Lung (tissue), 16 donors: Measurements from ENCODE around the gene CARD11. TPM values are rescaled to one million over a fixed set of nuclear protein-coding genes. Genes with fewer than 3 reads are reported as not detected.

ENCODE experiments used
- ATAC-seq: fragments of 200-7000 bp; cut with Tn5 transposase; one replicate; pipeline ENCODE4 v1.9.1; 2020; ENCODE audit warnings: moderate number of reproducible peaks; ENCODE audit not compliant: insufficient read depth, low FRiP score
- DNase-seq, 3 donors: peaks; one replicate each; pipeline ENCODE4 v3.0.0-alpha.2; 2013 to 2017
- H3K27ac ChIP-seq, 2 donors: one replicate each; pipeline ENCODE4 v1.5.1; 2013; ENCODE audit warnings: mild to moderate bottlenecking in 2 of 2, moderate library complexity in 2 of 2, control low read depth in 1 of 2, inconsistent platforms in 1 of 2, low read depth in 1 of 2, low read length in 1 of 2
- H3K27me3 ChIP-seq, 3 donors: one replicate each; pipeline ENCODE4 v1.5.1; 2013; ENCODE audit warnings: low read length in 2 of 3; ENCODE audit not compliant: control insufficient read depth in 3 of 3, insufficient read depth in 3 of 3
- H3K36me3 ChIP-seq, 4 donors: one replicate each; pipeline ENCODE4 v1.5.1; 2013; ENCODE audit warnings: low read length in 4 of 4, mild to moderate bottlenecking in 1 of 4, moderate library complexity in 1 of 4; ENCODE audit not compliant: control insufficient read depth in 4 of 4, insufficient read depth in 4 of 4
- H3K4me1 ChIP-seq, 5 donors: one replicate each; pipeline ENCODE4 v1.5.1; 2013; ENCODE audit warnings: low read length in 5 of 5, mild to moderate bottlenecking in 2 of 5, moderate library complexity in 1 of 5; ENCODE audit not compliant: control insufficient read depth in 5 of 5, insufficient read depth in 5 of 5
- H3K4me3 ChIP-seq: one replicate; pipeline ENCODE4 v1.5.1; 2013; ENCODE audit warnings: mild to moderate bottlenecking, control low read depth, moderate library complexity
- H3K9ac ChIP-seq, 2 donors: one replicate each; pipeline ENCODE4 v1.5.1; 2013; ENCODE audit warnings: low read length in 2 of 2, control low read depth in 1 of 2; ENCODE audit not compliant: insufficient read depth in 1 of 2
- H3K9me3 ChIP-seq, 4 donors: one replicate each; pipeline ENCODE4 v1.5.1; 2013; ENCODE audit warnings: low read length in 3 of 4, mild to moderate bottlenecking in 1 of 4, moderate library complexity in 1 of 4; ENCODE audit not compliant: control insufficient read depth in 4 of 4, insufficient read depth in 3 of 4
- WGBS, 2 donors: extraction: QIAGEN DNeasy Blood & Tissue Kit; methylation state at CpG; one replicate each; pipeline ENCODE4 v1.1.7; 2013; 5-methylcytosine and 5-hydroxymethylcytosine counted together
- long read RNA-seq, 5 donors: transcript quantifications; one replicate each; lab custom pipeline, GENCODE V29; 2026
- polyA plus RNA-seq, 2 donors: library from polyadenylated mRNA; stranded (reverse); fragments of 200-250 nt; gene quantifications; one replicate each; pipeline ENCODE4 v1.2.1, GENCODE V29; 2013
- total RNA-seq, 2 donors: library from RNA; depleted of rRNA in 1 of 2; stranded (reverse); fragments of >200 nt in 1 of 2; gene quantifications; one replicate each; pipeline ENCODE4 v1.2.1, GENCODE V29; 2014 to 2021
- TF ChIP-seq, protein P1 (sequence below): IDR thresholded peaks from 2 replicates; pipeline ENCODE4 v1.5.1; 2012; ENCODE audit warnings: mild to moderate bottlenecking; ENCODE audit errors: control extremely low read depth, extremely low read depth
- donor health status: control.
- donor health status: control.
- donor health status: Bipolar disorder and iron deficiency.
- donor health status: healthy.
- donor health status: DM: yes; HTN: yes; CAD: no.

The CARD11 gene
- 1 to 10 TPM; 3.2 to 4.3 TPM for total RNA-seq
- 1 to 10 TPM; 1.5 to 4.2 TPM for polyA plus RNA-seq
- long read RNA-seq, donor 1, result 0 reads
- long read RNA-seq, donor 2, result 0 reads
- long read RNA-seq, donor 3, result 0 reads
- long read RNA-seq, donor 4, result 0 reads
- long read RNA-seq, donor 5, result 0 reads

GRCh38 chr7:3043544-3044371 lies at the start of gene CARD11:
CARD11 (minus strand) TSS chr7:3043867; CDS start chr7:2958506, 85,361 bp downstream.
- no peaks in the 10 kb centered on the region for H3K36me3 ChIP-seq
- DNase-seq, result peak; percentile 13 to 30 (median 19)
- H3K9ac ChIP-seq, result no peak within 1 kb of the TSS
- H3K27ac ChIP-seq, result no peak within 1 kb of the TSS
- peaks cover 0 to 2% (median 0%) of the 10 kb centered on the region in 4 donors for H3K9me3 ChIP-seq
- WGBS, 2 donors, result 5 to 7% methylated on average over 36 to 43 of the region's 45 CpGs
- ATAC-seq, result no peak
- no peaks in the 10 kb centered on the region for H3K27me3 ChIP-seq
- TF ChIP-seq, protein P1, sequence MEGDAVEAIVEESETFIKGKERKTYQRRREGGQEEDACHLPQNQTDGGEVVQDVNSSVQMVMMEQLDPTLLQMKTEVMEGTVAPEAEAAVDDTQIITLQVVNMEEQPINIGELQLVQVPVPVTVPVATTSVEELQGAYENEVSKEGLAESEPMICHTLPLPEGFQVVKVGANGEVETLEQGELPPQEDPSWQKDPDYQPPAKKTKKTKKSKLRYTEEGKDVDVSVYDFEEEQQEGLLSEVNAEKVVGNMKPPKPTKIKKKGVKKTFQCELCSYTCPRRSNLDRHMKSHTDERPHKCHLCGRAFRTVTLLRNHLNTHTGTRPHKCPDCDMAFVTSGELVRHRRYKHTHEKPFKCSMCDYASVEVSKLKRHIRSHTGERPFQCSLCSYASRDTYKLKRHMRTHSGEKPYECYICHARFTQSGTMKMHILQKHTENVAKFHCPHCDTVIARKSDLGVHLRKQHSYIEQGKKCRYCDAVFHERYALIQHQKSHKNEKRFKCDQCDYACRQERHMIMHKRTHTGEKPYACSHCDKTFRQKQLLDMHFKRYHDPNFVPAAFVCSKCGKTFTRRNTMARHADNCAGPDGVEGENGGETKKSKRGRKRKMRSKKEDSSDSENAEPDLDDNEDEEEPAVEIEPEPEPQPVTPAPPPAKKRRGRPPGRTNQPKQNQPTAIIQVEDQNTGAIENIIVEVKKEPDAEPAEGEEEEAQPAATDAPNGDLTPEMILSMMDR, result no peak
- H3K4me3 ChIP-seq, result no peak within 1 kb of the TSS
- no peaks in the 10 kb centered on the region for H3K4me1 ChIP-seq

DNA sequence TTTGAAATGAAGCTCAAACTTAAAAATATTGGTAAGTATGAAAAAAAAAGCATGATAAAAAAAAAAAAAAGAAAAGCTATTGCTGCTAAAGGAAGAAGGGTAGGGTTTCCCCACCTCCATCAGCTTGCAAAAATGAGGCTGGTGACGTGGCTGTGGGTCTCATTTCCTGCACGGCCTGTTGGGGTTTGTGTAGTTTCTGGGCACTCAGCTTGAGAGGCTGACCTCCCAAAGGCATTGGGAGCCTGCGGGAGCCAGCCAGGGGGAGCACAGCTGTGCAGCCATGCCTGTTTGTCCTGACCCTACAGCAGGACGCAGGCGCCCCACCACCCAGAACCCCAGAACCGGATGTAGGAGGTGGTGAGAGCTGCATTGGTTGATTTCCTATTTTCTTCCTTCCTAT lies 48.8 kb upstream of the CARD11 start:
- Histone ChIP-seq H3K27me3 (peaks cover 0 to 2% (median 0%) of the 10 kb centered on the region in 3 donors), H3K9me3 (no peaks in the 10 kb centered on the region), H3K4me1 (no peaks in the 10 kb centered on the region), H3K36me3 (no peaks in the 10 kb centered on the region), H3K27ac (peak overlapping the region in 1 of 2 donors; percentile 33), H3K4me3 (no peak overlapping the region), H3K9ac (no peak overlapping the region)
- ATAC-seq (no peak), DNase-seq (peak; percentile 14 to 22 (median 20))
- TF ChIP-seq, protein P1, result no peak
- WGBS, 2 donors, result 19 to 55% methylated on average over 6 of the region's 6 CpGs

DNA sequence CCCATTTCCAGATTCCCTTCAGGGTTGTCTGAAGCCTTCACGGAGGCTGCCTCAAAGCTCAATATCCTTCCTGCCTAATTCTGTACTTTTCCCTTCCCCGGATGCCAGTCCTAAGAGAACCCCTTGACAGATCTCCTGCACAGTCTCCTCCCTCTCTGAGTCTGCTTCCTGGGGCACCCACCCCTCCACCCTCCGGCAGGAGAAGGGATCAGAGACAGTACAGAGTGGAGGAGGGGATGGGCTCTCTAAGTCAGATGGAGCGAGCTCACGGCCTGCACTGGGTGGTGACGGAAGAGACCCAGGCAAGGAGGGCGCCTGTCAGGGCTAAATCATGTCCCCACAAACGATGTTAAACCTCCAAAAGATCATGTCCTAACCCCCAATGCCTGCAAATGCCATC lies 48.0 kb upstream of the CARD11 start:
- Histone ChIP-seq H3K36me3 (no peaks in the 10 kb centered on the region), H3K4me3 (no peak overlapping the region), H3K27me3 (peaks cover 0 to 5% (median 2%) of the 10 kb centered on the region in 3 donors), H3K27ac (no peak overlapping the region), H3K4me1 (no peaks in the 10 kb centered on the region), H3K9ac (no peak overlapping the region), H3K9me3 (no peaks in the 10 kb centered on the region)
- TF ChIP-seq, protein P1, result no peak
- WGBS, 2 donors, result 74 to 88% methylated on average over 8 of the region's 8 CpGs
- ATAC-seq, result no peak
- DNase-seq, result no peak
